Endometrial microvascular endothelial cells (primary cell): ENCODE results near the gene PDLIM5. TPM values are rescaled to one million over a fixed set of nuclear protein-coding genes. Genes with fewer than 3 reads are reported as not detected.

Experiments used
- in situ Hi-C: cut with HindIII; loops from 2 replicates; pipeline ENCODE4 v1.10.0; 2017; ENCODE audit warnings: low sequenced_read_pairs, low pct_unique_long_range_greater_than_20kb; ENCODE audit errors: inconsistent ontology term
- total RNA-seq: library from RNA; depleted of rRNA; stranded (reverse); fragments of >200 nt; gene quantifications from one replicate; pipeline ENCODE4 v1.2.3, GENCODE V29; 2015; ENCODE audit errors: inconsistent ontology term

PDLIM5 gene
- total RNA-seq, 1 donor from 2014 or later, result 93.3 TPM

- in situ Hi-C loops, result loop anchor here (25.0 kb wide), 1 partner anchor 462 kb away; no protein-coding TSS in a partner anchor
Measured at GRCh38 chr4:94650134-94650495, 198.4 kb downstream of the PDLIM5 start.

DNA sequence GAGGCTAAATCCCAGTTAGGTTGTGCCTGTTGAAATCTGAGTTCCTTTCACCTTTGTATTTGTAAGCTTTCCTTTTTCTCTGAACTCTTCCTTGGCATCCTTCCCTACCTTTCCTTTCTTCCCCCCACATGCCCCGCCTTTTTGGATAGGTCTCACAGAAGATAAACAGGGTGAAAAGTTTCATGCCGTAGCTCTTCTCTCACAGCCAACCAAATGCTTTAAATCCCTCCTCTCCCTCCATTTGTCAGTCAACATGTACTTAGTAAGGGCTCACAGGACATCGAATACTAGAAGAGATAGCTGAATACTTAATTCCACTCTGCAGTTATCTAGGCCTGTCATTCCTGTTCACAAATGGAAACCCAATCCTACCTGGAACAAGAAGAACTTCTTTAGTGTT lies 198.9 kb downstream of the PDLIM5 start:
- in situ Hi-C loops, result loop anchor here (25.0 kb wide), 1 partner anchor 462 kb away; no protein-coding TSS in a partner anchor

DNA sequence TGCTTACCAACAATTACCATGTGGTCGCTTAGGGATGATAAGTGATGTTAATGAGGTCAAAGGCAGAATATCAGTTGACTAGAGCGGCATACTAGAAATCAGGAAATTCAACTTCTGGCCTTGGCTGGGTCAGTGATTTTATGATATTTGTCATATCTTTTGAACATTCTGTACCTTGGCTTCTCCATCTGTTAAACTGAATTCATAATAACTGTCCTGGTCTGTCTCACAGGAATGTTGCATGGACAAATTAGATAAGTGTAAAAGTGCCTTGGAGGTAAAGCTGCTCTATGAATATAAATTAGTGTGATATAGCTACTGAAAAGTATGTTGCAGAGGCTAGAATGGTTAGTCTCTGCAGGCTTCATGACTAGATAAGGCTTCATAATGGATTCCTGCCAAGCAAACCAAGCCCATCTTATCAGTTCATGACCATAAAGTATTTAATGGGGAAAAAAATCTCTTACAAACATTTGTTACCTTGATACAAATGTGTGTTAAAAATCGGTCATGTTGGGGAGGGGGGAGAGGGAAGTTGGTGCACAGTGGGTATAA lies 201.4 kb downstream of the PDLIM5 start:
- in situ Hi-C loops, result loop anchor here (25.0 kb wide), 1 partner anchor 459 kb away; no protein-coding TSS in a partner anchor

- in situ Hi-C loops, result loop anchor here (25.0 kb wide), 1 partner anchor 458 kb away; no protein-coding TSS in a partner anchor
Measured at GRCh38 chr4:94653984-94654609, 202.4 kb downstream of the PDLIM5 start.

- in situ Hi-C loops, result loop anchor here (25.0 kb wide), 1 partner anchor 458 kb away; no protein-coding TSS in a partner anchor
Measured at GRCh38 chr4:94654714-94655113, 203.0 kb downstream of the PDLIM5 start.

GRCh38 chr4:94660614-94661013 lies 208.9 kb downstream of the PDLIM5 start:
- in situ Hi-C loops, result loop anchor here (25.0 kb wide), 1 partner anchor 452 kb away; no protein-coding TSS in a partner anchor

DNA sequence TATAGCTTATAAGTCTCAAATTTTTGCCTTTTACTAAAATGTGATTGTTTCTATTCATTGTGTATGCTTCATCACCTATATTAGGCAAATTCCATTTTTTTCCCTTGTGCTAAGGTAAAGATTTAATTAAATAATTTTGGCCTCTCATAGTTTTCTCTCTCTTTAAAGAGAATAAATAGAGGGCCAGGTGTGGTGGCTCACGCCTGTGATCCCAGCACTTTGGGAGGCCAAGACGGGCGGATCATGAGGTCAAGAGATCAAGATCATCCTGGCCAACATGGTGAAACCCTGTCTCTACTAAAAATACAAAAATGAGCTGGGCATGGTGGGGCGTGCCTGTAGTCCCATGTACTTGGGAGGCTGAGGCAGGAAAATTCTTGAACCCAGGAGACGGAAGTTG lies 213.3 kb downstream of the PDLIM5 start:
- in situ Hi-C loops, result loop anchor here (25.0 kb wide), 1 partner anchor 447 kb away; no protein-coding TSS in a partner anchor

DNA sequence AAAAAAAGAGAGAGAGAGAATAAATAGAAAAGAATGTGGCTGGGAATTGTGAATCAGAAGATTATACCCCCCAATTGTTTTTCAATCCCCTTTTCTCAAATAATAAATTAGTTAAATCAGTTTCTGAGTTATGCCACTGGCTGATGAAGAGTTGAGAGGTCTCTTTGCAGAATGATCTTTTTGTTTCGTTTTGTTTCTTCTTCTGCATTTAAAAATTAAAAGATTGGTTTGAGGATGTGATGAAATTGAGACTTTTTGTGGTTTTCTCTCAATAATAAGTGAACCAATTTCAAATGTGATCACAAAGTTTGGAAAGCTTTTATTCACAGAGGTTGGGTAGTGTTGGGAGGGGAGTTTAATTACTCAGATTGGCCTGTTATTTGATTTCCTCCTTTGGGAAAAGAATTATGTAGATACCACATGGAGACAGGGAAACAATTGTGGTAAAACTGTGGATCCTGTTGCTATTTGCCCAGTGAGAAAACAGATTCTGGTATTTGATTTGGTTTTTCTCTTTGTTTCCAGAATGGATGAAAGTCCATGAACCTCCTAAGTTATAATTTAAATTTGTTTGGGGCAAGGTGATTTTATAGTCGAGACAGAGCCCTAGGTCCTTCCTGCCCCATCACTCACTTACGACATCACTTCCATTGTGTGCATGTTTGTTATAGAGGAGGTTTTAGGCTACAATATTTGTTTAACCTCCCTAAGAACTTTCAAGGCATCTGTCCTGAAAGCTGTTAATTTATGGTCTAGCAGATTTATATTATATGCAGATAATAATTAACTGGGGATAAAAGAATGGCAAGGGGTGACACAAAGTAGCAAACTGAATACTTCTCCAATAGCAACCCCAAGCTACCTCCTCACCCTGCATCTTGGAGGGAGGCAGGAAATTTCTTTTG lies 214.0 kb downstream of the PDLIM5 start:
- in situ Hi-C loops, result loop anchor here (25.0 kb wide), 1 partner anchor 447 kb away; no protein-coding TSS in a partner anchor

DNA sequence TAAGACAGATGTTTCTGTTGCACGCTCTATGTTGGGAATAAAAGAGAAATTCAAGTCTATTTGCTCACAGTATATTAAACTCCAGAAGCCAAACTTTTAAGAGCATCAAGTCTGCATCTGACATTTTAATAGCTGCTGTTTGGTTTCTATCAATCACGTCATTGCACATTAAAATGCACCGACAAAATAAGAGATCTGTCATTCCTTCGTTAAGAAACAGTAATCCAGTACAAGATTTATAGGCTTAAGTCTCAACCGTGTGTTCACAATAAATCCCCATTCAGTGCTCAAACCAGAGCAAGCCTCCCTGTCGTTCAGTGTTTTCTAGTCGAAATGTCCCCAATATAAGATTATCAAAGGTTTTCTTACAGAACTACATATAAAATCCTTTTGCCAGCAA lies 217.0 kb downstream of the PDLIM5 start:
- in situ Hi-C loops, result loop anchor here (25.0 kb wide), 1 partner anchor 444 kb away; no protein-coding TSS in a partner anchor

DNA sequence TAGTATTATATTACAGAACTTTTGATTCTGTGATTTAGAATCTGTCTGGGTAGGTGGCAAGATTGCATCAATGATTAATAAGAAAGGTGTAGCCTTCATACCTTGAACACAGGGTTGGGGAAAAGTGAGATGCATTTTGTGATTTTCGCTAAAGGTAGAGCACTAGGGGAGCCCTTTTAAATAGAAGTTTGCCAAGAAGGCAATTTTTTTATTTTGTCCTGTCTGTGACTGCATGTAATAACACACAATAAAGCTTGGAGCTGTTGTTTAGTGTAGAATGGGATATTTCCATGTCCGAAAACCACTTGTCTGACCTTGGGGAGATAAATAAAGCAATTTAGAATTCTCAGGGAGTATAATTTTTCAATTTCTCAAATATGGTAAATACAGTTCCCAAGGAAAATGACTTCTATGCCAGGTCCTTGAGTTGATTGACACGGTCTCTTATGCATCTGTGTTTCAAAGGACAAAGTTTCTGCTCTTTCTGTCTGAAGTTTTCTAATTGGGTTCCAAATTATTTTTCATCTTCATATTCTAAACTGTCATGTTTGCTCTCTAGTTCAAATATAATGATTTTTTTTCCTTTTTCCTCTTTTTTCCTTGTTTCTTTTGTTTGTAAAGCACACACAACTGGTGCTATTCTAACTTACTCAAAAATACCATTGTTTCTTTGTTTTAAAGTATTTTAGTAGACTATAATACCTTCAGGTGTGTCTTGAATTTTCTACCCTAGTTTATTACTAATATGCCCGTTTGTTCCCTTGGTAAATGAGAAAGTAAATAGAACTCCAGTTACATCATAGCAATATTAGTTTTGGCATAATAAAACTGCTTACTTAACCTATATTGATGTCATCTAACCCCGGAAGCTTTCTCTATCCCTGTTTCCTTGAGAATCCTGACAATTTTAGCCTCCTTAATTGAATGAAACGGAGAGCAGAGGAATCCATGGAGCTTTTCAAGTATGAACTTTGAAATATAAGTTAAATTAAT lies 218.2 kb downstream of the PDLIM5 start:
- in situ Hi-C loops, result loop anchor here (25.0 kb wide), 1 partner anchor 442 kb away; no protein-coding TSS in a partner anchor

- in situ Hi-C loops, result loop anchor here (25.0 kb wide), 1 partner anchor 441 kb away; no protein-coding TSS in a partner anchor
Measured at GRCh38 chr4:94671113-94671512, 219.4 kb downstream of the PDLIM5 start.

GRCh38 chr4:94673961-94674360 lies 222.2 kb downstream of the PDLIM5 start:
- in situ Hi-C loops, result loop anchor here (25.0 kb wide), 1 partner anchor 438 kb away; no protein-coding TSS in a partner anchor

DNA sequence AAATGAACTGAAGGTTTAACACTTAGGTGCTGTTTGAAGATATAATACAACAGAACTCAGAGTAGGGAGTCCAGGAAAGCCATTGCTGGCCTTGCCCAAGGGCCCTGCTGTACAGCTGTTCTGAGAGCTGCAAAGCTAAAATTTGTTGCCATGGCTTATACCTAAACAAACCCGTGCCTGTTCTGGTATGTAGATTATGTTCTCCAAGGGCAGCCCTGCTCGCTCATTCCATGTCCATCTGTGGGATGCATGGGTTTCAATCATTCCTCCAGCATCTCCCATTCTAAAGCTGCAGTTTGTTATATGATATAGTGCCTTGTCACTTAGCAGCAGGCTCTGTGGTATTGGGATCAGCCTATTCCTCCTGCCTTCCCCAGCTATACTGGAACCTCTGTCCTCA lies 225.2 kb downstream of the PDLIM5 start:
- in situ Hi-C loops, result no loop called here

- in situ Hi-C loops, result no loop called here
Measured at GRCh38 chr4:94678896-94679295, 227.2 kb downstream of the PDLIM5 start.

- in situ Hi-C loops, result no loop called here
Measured at GRCh38 chr4:94680176-94680862, 228.6 kb downstream of the PDLIM5 start.

GRCh38 chr4:94686086-94686485 lies 234.3 kb downstream of the PDLIM5 start:
- in situ Hi-C loops, result no loop called here

DNA sequence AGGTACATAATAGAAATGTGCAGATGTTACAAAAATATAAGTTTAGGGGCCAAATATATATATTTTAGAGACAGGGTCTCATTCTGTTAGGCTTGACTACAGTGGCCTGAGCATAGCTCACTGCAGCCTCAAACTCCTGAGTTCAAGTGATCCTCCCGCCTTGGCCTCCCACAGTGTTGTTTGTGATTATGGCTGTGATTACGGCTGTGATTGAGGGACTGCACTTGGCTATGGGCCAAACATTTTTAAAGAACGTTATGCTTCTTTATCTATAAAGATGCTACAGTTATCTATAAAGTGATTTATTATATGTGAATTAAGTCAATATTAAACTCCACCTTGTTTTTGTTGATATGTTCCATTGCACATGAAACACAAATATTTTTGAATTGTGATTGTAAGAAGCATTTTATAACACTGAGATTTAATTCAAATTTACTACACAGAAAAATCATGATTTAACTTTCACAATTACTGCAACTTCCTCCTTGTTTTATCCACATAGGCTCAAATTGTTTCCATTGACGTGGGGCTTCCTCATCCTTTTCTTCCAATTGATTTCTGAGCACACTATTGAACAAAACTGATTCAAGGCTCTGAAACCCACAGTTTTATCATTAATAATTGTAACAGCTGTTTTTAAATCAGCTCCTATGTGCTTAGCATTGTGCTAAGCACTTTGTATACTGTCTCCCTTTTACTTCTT lies 237.6 kb downstream of the PDLIM5 start:
- in situ Hi-C loops, result no loop called here
